ENCODE results near the gene PKDCC. TPM values are rescaled to one million over a fixed set of nuclear protein-coding genes. Genes with fewer than 3 reads are reported as not detected.
A peak's percentile ranks its signal among the peaks of the same experiment; 100 is the strongest.

The PKDCC gene
- total RNA-seq, 1 experiment from 2014 or later = 322 TPM

DNA sequence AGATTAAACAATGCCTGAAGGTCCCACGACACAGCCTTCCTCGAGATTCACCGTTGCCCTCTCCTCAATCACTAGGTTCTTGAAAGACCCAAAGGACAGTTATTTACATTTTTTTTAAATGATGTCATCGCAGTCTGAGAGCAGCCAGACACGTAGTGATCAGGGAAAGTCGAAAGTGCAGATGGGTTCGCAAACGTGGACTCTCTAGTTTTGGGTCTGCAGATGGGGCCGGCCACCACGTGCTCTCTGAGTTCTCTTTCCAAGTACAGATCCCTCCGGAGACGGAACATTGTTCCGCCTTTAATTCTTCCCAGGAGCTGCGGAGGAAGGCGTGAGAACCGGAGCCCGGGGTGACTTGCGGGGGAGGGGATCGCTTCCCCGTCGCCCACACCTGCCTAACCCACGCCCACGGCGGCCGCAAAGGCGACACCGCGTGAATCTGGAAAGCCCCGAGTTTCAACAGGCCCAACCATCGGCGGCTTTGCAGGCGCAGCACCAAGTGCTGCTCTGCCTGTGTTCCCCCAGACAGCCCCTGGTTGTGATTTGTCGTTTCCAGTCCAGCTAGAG, 54.3 kb downstream of the PKDCC start:
- Histone ChIP-seq H3K9me3 (peaks cover 3% of the 10 kb centered on the region; the same call in 1 of the 2 replicates), H3K4me1 (peaks cover 49% of the 10 kb centered on the region), H3K4me3 (ENCODE audit: low read depth, low read length) (peak overlapping the region; percentile 29), H3K27me3 (replicated peaks; ENCODE audit: control insufficient read depth, insufficient read depth, low read length) (no peaks in the 10 kb centered on the region), H3K36me3 (ENCODE audit: control insufficient read depth, insufficient read depth, low read length) (no peaks in the 10 kb centered on the region)
- peaks cover 11% of the 10 kb centered on the region for H3K9me3 Mint-ChIP-seq (ENCODE audit: unreplicated experiment)
- TSS peak; percentile 93 for BruUV-seq (replicated peaks)
- peak overlapping the region; percentile 84 for H3K4me3 Mint-ChIP-seq (ENCODE audit: unreplicated experiment)
- POLR2A ChIA-PET = interaction anchor here (0.6 to 1.1 kb wide), 3 partner anchors 40 to 95 kb away, joined by 3 to 7 read pairs (median 7); no protein-coding TSS in a partner anchor
- H3K27me3 Mint-ChIP-seq (ENCODE audit: insufficient read depth, unreplicated experiment) = no peaks in the 10 kb centered on the region
- DNase-seq = peak; percentile 72 to 78
- H3K4me1 Mint-ChIP-seq (ENCODE audit: low read depth, unreplicated experiment) = peaks cover 13% of the 10 kb centered on the region
- peaks cover 7% of the 10 kb centered on the region for H3K36me3 Mint-ChIP-seq (ENCODE audit: insufficient read depth, unreplicated experiment)
- peak overlapping the region; percentile 96 for H3K27ac Mint-ChIP-seq (ENCODE audit: unreplicated experiment)
- CTCF ChIA-PET = no interaction called here
- intact Hi-C loops (cut with micrococcal nuclease; ENCODE audit: unreplicated experiment) = loop anchor here (1.0 to 2.0 kb wide), 3 partner anchors 31 to 39 kb away; no protein-coding TSS in a partner anchor
- TF ChIP-seq, protein P1, sequence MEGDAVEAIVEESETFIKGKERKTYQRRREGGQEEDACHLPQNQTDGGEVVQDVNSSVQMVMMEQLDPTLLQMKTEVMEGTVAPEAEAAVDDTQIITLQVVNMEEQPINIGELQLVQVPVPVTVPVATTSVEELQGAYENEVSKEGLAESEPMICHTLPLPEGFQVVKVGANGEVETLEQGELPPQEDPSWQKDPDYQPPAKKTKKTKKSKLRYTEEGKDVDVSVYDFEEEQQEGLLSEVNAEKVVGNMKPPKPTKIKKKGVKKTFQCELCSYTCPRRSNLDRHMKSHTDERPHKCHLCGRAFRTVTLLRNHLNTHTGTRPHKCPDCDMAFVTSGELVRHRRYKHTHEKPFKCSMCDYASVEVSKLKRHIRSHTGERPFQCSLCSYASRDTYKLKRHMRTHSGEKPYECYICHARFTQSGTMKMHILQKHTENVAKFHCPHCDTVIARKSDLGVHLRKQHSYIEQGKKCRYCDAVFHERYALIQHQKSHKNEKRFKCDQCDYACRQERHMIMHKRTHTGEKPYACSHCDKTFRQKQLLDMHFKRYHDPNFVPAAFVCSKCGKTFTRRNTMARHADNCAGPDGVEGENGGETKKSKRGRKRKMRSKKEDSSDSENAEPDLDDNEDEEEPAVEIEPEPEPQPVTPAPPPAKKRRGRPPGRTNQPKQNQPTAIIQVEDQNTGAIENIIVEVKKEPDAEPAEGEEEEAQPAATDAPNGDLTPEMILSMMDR (IDR thresholded peaks at IDR 0.05; ENCODE audit: insufficient read depth in 1 of 2, low read depth in 1 of 2, low read length in 1 of 2, severe bottlenecking in 1 of 2, unreplicated experiment in 1 of 2) = no peak

DNA sequence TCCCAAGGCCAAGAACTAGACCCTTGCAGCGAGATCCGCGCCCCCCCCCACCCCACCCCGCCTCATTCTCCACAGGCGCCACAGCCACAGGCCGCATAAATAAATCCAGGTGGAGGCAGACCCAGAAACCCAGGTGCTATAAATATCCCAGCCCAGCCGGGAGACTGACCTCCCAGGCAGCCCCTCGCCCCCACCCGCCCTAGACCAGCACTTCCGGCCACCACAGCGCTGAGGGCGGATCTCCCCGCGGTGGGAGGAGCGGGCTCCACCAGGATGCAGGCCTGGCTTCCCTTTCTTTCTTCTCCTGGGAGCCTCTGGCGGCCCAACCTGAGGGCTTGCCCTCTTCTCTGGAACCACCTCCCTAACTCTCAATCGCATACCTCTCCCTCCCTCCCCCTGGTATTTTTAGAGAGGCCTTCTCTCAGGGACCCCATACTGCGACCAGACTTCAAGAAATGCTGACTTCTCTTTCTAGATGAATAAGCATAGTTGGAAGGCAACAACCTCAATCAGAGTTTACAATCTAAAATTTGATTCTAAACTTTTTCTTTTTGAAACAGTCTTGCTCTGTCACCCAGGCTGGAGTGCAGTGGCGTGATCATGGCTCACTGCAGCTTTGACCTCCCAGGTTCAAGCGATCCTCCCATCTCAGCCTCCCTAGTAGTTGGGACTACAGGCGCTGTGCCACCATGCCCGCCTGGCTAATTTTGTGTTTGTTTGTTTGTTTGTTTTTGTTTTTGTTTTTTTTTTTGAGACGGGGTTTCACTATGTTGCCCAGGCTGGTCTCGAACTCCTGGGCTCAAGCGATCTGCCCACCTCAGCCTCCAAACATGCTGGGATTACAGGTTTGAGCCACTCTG, 55.0 kb downstream of the PKDCC start:
- CTCF ChIA-PET = no interaction called here
- intact Hi-C loops (cut with micrococcal nuclease; ENCODE audit: unreplicated experiment) = loop anchor here (1.0 to 2.0 kb wide), 3 partner anchors 30 to 38 kb away; no protein-coding TSS in a partner anchor
- peaks cover 57% of the 10 kb centered on the region for H3K4me1 ChIP-seq
- Mint-ChIP-seq H3K9me3 (ENCODE audit: unreplicated experiment) (peaks cover 11% of the 10 kb centered on the region), H3K36me3 (ENCODE audit: insufficient read depth, unreplicated experiment) (peaks cover 7% of the 10 kb centered on the region), H3K4me1 (ENCODE audit: low read depth, unreplicated experiment) (peaks cover 13% of the 10 kb centered on the region), H3K27me3 (ENCODE audit: insufficient read depth, unreplicated experiment) (no peaks in the 10 kb centered on the region), H3K4me3 (ENCODE audit: unreplicated experiment) (peak overlapping the region; percentile 84), H3K27ac (ENCODE audit: unreplicated experiment) (peak overlapping the region; percentile 96)
- TF ChIP-seq, protein P1 (IDR thresholded peaks at IDR 0.05; ENCODE audit: insufficient read depth in 1 of 2, low read depth in 1 of 2, low read length in 1 of 2, severe bottlenecking in 1 of 2, unreplicated experiment in 1 of 2) = no peak
- BruUV-seq (replicated peaks) = TSS peak; percentile 93
- peak; percentile 90 to 92 for DNase-seq
- H3K9me3 ChIP-seq = peaks cover 3% of the 10 kb centered on the region; the same call in 1 of the 2 replicates
- peak overlapping the region; percentile 29 for H3K4me3 ChIP-seq (ENCODE audit: low read depth, low read length)
- no peaks in the 10 kb centered on the region for H3K36me3 ChIP-seq (ENCODE audit: control insufficient read depth, insufficient read depth, low read length)
- no peaks in the 10 kb centered on the region for H3K27me3 ChIP-seq (replicated peaks; ENCODE audit: control insufficient read depth, insufficient read depth, low read length)
- POLR2A ChIA-PET = interaction anchor here (0.6 to 1.1 kb wide), 3 partner anchors 39 to 94 kb away, joined by 3 to 7 read pairs (median 7); no protein-coding TSS in a partner anchor

- H3K4me3 Mint-ChIP-seq (ENCODE audit: unreplicated experiment) = peak overlapping the region; percentile 27
- H3K36me3 ChIP-seq (ENCODE audit: control insufficient read depth, insufficient read depth, low read length) = no peaks in the 10 kb centered on the region
- H3K27me3 Mint-ChIP-seq (ENCODE audit: insufficient read depth, unreplicated experiment) = no peaks in the 10 kb centered on the region
- ChIA-PET CTCF (no interaction called here), POLR2A (no interaction called here)
- H3K27me3 ChIP-seq (replicated peaks; ENCODE audit: control insufficient read depth, insufficient read depth, low read length) = no peaks in the 10 kb centered on the region
- peaks cover 59% of the 10 kb centered on the region for H3K4me1 ChIP-seq
- H3K36me3 Mint-ChIP-seq (ENCODE audit: insufficient read depth, unreplicated experiment) = peaks cover 7% of the 10 kb centered on the region
- H3K4me3 ChIP-seq (ENCODE audit: low read depth, low read length) = no peak overlapping the region
- intact Hi-C loops (cut with micrococcal nuclease; ENCODE audit: unreplicated experiment) = loop anchor here (2.0 kb wide), 1 partner anchor 29 kb away; no protein-coding TSS in a partner anchor
- peak; percentile 61 to 73 for DNase-seq
- H3K4me1 Mint-ChIP-seq (ENCODE audit: low read depth, unreplicated experiment) = peaks cover 7% of the 10 kb centered on the region
- TF ChIP-seq, protein P1 (IDR thresholded peaks at IDR 0.05; ENCODE audit: insufficient read depth in 1 of 2, low read depth in 1 of 2, low read length in 1 of 2, severe bottlenecking in 1 of 2, unreplicated experiment in 1 of 2) = no peak
- H3K9me3 Mint-ChIP-seq (ENCODE audit: unreplicated experiment) = peaks cover 11% of the 10 kb centered on the region
- peaks cover 3% of the 10 kb centered on the region; the same call in 1 of the 2 replicates for H3K9me3 ChIP-seq
- no TSS peak for BruUV-seq (replicated peaks)
- H3K27ac Mint-ChIP-seq (ENCODE audit: unreplicated experiment) = peak overlapping the region; percentile 66
Observed at GRCh38 chr2:42103829-42104228, 56.0 kb downstream of the PKDCC start.
